Common myeloid progenitor, CD34-positive (primary cell): ENCODE measurements around the gene PTBP1.
A peak's percentile ranks its signal among the peaks of the same experiment; 100 is the strongest.

Experiments
- CTCF ChIA-PET: fragments of 350-600 bp; sonication (Branson Sonifier 250); formaldehyde crosslinking; loops from one replicate; lab custom pipeline; 2021; ENCODE audit warnings: antibody characterized with exemption; lab: Charles Lee
- POLR2A ChIA-PET: fragments of 350-600 bp; sonication (Branson Sonifier 250); formaldehyde crosslinking; loops from one replicate; lab custom pipeline; 2021; ENCODE audit warnings: antibody characterized with exemption; lab: Charles Lee
- DNase-seq, 3 donors: peaks; one replicate each; pipeline versions ENCODE4 v3.0.0 to v3.0.0-alpha.2; 2013
- H3K27ac ChIP-seq, 2 experiments: 1 replicate in 1 of 2; 2 replicates in 1 of 2; pipeline ENCODE4 v1.7.0; 2013; ENCODE audit warnings: inconsistent platforms in 2 of 2, low read length in 2 of 2, mild to moderate bottlenecking in 2 of 2, low read depth in 1 of 2, moderate library complexity in 1 of 2; ENCODE audit not compliant: severe bottlenecking in 2 of 2, insufficient read depth in 1 of 2, poor library complexity in 1 of 2
- H3K27me3 ChIP-seq, 5 experiments: replicated peaks in 2 of 5; 1 replicate in 3 of 5; 2 replicates in 2 of 5; pipeline versions ENCODE4 v1.6.1 to v1.7.0; 2013; ENCODE audit warnings: low read length in 4 of 5, mild to moderate bottlenecking in 2 of 5, moderate library complexity in 2 of 5, inconsistent platforms in 1 of 5; ENCODE audit not compliant: insufficient read depth in 5 of 5, control insufficient read depth in 4 of 5
- H3K36me3 ChIP-seq, 4 experiments: 1 replicate in 2 of 4; 2 replicates in 2 of 4; pipeline versions ENCODE4 v1.6.1 to v1.7.0; 2013; ENCODE audit warnings: low read length in 3 of 4, control low read depth in 1 of 4, mild to moderate bottlenecking in 1 of 4; ENCODE audit not compliant: control insufficient read depth in 4 of 4, insufficient read depth in 4 of 4
- H3K4me1 ChIP-seq, 4 experiments: 1 replicate in 3 of 4; 2 replicates in 1 of 4; pipeline versions ENCODE4 v1.6.1 to v1.7.1; 2013; ENCODE audit warnings: low read length in 3 of 4, mild to moderate bottlenecking in 3 of 4, control low read depth in 1 of 4, inconsistent platforms in 1 of 4, moderate library complexity in 1 of 4; ENCODE audit not compliant: control insufficient read depth in 4 of 4, insufficient read depth in 4 of 4; ENCODE audit errors: control extremely low read depth in 1 of 4
- H3K4me3 ChIP-seq, 7 experiments: 1 replicate in 4 of 7; 2 replicates in 3 of 7; pipeline versions ENCODE4 v1.5.1 to v1.7.0; 2013; ENCODE audit warnings: mild to moderate bottlenecking in 7 of 7, low read length in 6 of 7, moderate library complexity in 6 of 7, inconsistent platforms in 2 of 7, low read depth in 2 of 7, control low read depth in 1 of 7; ENCODE audit not compliant: insufficient read depth in 4 of 7, control insufficient read depth in 1 of 7; ENCODE audit errors: extremely low read depth in 1 of 7
- H3K9me3 ChIP-seq, 5 experiments: 1 replicate in 4 of 5; 2 replicates in 1 of 5; pipeline versions ENCODE4 v1.6.1 to v1.7.1; 2013; ENCODE audit warnings: low read length in 4 of 5, mild to moderate bottlenecking in 2 of 5, inconsistent platforms in 1 of 5, low read depth in 1 of 5, moderate library complexity in 1 of 5; ENCODE audit not compliant: control insufficient read depth in 4 of 5, insufficient read depth in 2 of 5; ENCODE audit errors: control extremely low read depth in 1 of 5
- WGBS: methylation state at CpG from one replicate; pipeline ENCODE4 v1.1.5; 2013; ENCODE audit not compliant: insufficient coverage; 5-methylcytosine and 5-hydroxymethylcytosine counted together

The PTBP1 gene

GRCh38 chr19:801030-801860 is 4.0 kb downstream of the PTBP1 start:
- peaks cover 0 to 45% (median 37%) of the 10 kb centered on the region in 4 experiments for H3K4me1 ChIP-seq
- WGBS, result 46% methylated on average over 26 of the region's 29 CpGs
- DNase-seq, result no peak
- H3K9me3 ChIP-seq, result no peaks in the 10 kb centered on the region
- no peaks in the 10 kb centered on the region for H3K27me3 ChIP-seq
- H3K27ac ChIP-seq, result peak overlapping the region in 1 of 2 experiments; percentile 43
- ChIA-PET POLR2A (interaction anchor here (0.9 kb wide), 1 partner anchor 10 kb away, joined by 3 read pairs; no protein-coding TSS in a partner anchor), CTCF (interaction anchor here (1.0 to 1.9 kb wide), 3 partner anchors 29 to 40 kb away, joined by 3 to 4 read pairs (median 3); partner anchors contain the start of gene PRTN3)
- peak overlapping the region in 3 of 7 experiments; percentile 4 to 28 (median 26) for H3K4me3 ChIP-seq
- peaks cover 0 to 81% (median 42%) of the 10 kb centered on the region in 4 experiments for H3K36me3 ChIP-seq

GRCh38 chr19:801861-802497 is 4.7 kb downstream of the PTBP1 start:
- 91% methylated on average over 18 of the region's 23 CpGs for WGBS
- H3K27ac ChIP-seq, result peak overlapping the region in 1 of 2 experiments; percentile 43
- CTCF ChIA-PET, result interaction anchor here (1.9 kb wide), 1 partner anchor 31 kb away, joined by 4 read pairs; no protein-coding TSS in a partner anchor
- peaks cover 0 to 41% (median 34%) of the 10 kb centered on the region in 4 experiments for H3K4me1 ChIP-seq
- peaks cover 5 to 88% (median 49%) of the 10 kb centered on the region in 4 experiments for H3K36me3 ChIP-seq
- POLR2A ChIA-PET, result no interaction called here
- H3K4me3 ChIP-seq, result peak overlapping the region in 1 of 7 experiments; percentile 28
- DNase-seq, result no peak
- H3K27me3 ChIP-seq, result no peaks in the 10 kb centered on the region
- no peaks in the 10 kb centered on the region for H3K9me3 ChIP-seq

GRCh38 chr19:802498-803098 is 5.3 kb downstream of the PTBP1 start:
- ChIA-PET CTCF (interaction anchor here (1.9 kb wide), 1 partner anchor 32 kb away, joined by 4 read pairs; no protein-coding TSS in a partner anchor), POLR2A (no interaction called here)
- 97% methylated on average over 20 of the region's 28 CpGs for WGBS
- Histone ChIP-seq H3K4me1 (peaks cover 0 to 41% (median 34%) of the 10 kb centered on the region in 4 experiments), H3K36me3 (peaks cover 7 to 94% (median 53%) of the 10 kb centered on the region in 4 experiments), H3K27ac (no peak overlapping the region), H3K9me3 (no peaks in the 10 kb centered on the region), H3K27me3 (no peaks in the 10 kb centered on the region), H3K4me3 (no peak overlapping the region)
- no peak for DNase-seq

DNA sequence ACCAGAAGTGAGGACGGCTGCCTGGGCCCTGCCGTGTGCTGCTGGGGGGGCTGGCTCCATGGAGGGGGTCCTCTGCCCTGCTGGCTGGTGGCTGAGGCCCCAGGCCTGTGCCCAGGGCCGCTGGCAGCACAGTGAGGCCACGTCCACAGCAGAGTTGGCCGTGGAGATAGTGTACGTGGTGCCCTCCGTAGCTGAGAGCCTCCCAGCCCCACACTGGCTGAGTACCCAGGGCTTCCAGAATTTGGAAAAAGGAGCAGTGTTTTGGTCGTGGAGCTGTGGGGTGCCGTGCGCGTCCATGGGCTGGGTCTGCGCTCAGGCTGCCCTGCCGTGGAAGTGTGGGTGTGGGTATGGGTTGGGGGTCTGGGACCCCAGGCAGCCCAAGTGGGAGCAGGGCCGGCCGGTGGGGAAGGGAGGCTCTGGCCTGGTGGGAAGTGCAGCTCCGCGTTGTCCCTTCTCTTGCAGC is 5.9 kb downstream of the PTBP1 start:
- DNase-seq, result no peak
- H3K4me3 ChIP-seq, result no peak overlapping the region
- H3K27me3 ChIP-seq, result no peaks in the 10 kb centered on the region
- no peak overlapping the region for H3K27ac ChIP-seq
- CTCF ChIA-PET, result interaction anchor here (0.8 to 1.9 kb wide), 2 partner anchors 24 to 32 kb away, joined by 3 to 4 read pairs; no protein-coding TSS in a partner anchor
- peaks cover 11 to 98% (median 57%) of the 10 kb centered on the region in 4 experiments for H3K36me3 ChIP-seq
- no peaks in the 10 kb centered on the region for H3K9me3 ChIP-seq
- POLR2A ChIA-PET, result no interaction called here
- peaks cover 0 to 41% (median 33%) of the 10 kb centered on the region in 4 experiments for H3K4me1 ChIP-seq
- 96% methylated on average over 17 of the region's 17 CpGs for WGBS

GRCh38 chr19:803686-804418 is 6.6 kb downstream of the PTBP1 start:
- Histone ChIP-seq H3K9me3 (no peaks in the 10 kb centered on the region), H3K4me1 (peaks cover 0 to 34% (median 28%) of the 10 kb centered on the region in 4 experiments), H3K27me3 (no peaks in the 10 kb centered on the region), H3K27ac (no peak overlapping the region), H3K4me3 (no peak overlapping the region), H3K36me3 (peaks cover 11 to 99% (median 61%) of the 10 kb centered on the region in 4 experiments)
- CTCF ChIA-PET, result interaction anchor here (0.8 kb wide), 1 partner anchor 23 kb away, joined by 3 read pairs; no protein-coding TSS in a partner anchor
- DNase-seq, result no peak
- WGBS, result 97% methylated on average over 27 of the region's 31 CpGs
- POLR2A ChIA-PET, result no interaction called here

DNA sequence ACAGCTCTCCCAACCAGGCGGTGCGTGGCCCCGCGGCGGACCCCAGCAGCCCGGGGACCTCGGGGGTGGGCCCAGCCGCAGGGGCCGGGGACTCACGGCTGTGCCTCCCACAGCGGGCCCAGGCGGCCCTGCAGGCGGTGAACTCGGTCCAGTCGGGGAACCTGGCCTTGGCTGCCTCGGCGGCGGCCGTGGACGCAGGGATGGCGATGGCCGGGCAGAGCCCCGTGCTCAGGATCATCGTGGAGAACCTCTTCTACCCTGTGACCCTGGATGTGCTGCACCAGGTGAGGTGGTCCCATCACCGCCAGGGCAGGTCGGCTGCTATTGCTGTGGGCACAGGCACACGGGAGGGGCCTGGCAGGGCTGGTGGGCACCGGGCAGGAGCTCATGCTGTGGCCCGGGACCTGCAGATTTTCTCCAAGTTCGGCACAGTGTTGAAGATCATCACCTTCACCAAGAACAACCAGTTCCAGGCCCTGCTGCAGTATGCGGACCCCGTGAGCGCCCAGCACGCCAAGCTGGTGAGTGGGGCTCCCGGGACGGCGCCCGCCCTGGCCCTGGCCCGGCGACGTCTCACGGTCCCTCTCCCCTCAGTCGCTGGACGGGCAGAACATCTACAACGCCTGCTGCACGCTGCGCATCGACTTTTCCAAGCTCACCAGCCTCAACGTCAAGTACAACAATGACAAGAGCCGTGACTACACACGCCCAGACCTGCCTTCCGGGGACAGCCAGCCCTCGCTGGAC is 7.3 kb downstream of the PTBP1 start:
- Histone ChIP-seq H3K36me3 (peaks cover 11 to 99% (median 63%) of the 10 kb centered on the region in 4 experiments), H3K9me3 (no peaks in the 10 kb centered on the region), H3K4me1 (peaks cover 0 to 26% (median 21%) of the 10 kb centered on the region in 4 experiments), H3K27me3 (no peaks in the 10 kb centered on the region), H3K27ac (no peak overlapping the region), H3K4me3 (no peak overlapping the region)
- ChIA-PET POLR2A (no interaction called here), CTCF (no interaction called here)
- 96% methylated on average over 46 of the region's 53 CpGs for WGBS
- no peak for DNase-seq
